HEK293 (cell line): ENCODE results near the gene LSP1.

ENCODE experiments used
- KLF9 ChIP-seq: fragments of 450-650 bp; formaldehyde crosslinking; IDR thresholded peaks from 2 replicates; pipeline ENCODE4 v1.5.1; 2016; ENCODE audit warnings: missing biosample characterization, missing genetic modification characterization, low read depth
- YY1 ChIP-seq: fragments of 450-650 bp; formaldehyde crosslinking; IDR thresholded peaks from 2 replicates; pipeline ENCODE4 v1.5.1; 2018; ENCODE audit warnings: missing biosample characterization, missing genetic modification characterization
- ZNF23 ChIP-seq: fragments of 450-650 bp; formaldehyde crosslinking; IDR thresholded peaks from 2 replicates; pipeline ENCODE4 v1.5.1; 2016; ENCODE audit warnings: missing biosample characterization, missing genetic modification characterization, borderline replicate concordance
- ZNF544 ChIP-seq: fragments of 450-650 bp; formaldehyde crosslinking; IDR thresholded peaks from 2 replicates; pipeline ENCODE4 v1.5.0; 2017; ENCODE audit warnings: missing biosample characterization, missing genetic modification characterization
- ZNF549 ChIP-seq: fragments of 450-650 bp; IDR thresholded peaks from 2 replicates; pipeline ENCODE4 v1.5.1; 2018; ENCODE audit warnings: missing biosample characterization, missing genetic modification characterization, mild to moderate bottlenecking, inconsistent platforms, moderate library complexity
- ZSCAN5A ChIP-seq: fragments of 450-650 bp; formaldehyde crosslinking; IDR thresholded peaks from 2 replicates; pipeline ENCODE4 v1.5.1; 2016; ENCODE audit warnings: missing biosample characterization, missing genetic modification characterization
- TF ChIP-seq, protein P1 (sequence below): fragments of 450-650 bp; formaldehyde crosslinking; IDR thresholded peaks from 2 replicates; pipeline ENCODE4 v1.5.1; 2016; ENCODE audit warnings: missing biosample characterization, missing genetic modification characterization
- TF ChIP-seq, protein P2 (sequence below): fragments of 450-650 bp; formaldehyde crosslinking; IDR thresholded peaks from 2 replicates; pipeline ENCODE4 v1.5.1; 2016; ENCODE audit warnings: missing biosample characterization, missing genetic modification characterization

DNA sequence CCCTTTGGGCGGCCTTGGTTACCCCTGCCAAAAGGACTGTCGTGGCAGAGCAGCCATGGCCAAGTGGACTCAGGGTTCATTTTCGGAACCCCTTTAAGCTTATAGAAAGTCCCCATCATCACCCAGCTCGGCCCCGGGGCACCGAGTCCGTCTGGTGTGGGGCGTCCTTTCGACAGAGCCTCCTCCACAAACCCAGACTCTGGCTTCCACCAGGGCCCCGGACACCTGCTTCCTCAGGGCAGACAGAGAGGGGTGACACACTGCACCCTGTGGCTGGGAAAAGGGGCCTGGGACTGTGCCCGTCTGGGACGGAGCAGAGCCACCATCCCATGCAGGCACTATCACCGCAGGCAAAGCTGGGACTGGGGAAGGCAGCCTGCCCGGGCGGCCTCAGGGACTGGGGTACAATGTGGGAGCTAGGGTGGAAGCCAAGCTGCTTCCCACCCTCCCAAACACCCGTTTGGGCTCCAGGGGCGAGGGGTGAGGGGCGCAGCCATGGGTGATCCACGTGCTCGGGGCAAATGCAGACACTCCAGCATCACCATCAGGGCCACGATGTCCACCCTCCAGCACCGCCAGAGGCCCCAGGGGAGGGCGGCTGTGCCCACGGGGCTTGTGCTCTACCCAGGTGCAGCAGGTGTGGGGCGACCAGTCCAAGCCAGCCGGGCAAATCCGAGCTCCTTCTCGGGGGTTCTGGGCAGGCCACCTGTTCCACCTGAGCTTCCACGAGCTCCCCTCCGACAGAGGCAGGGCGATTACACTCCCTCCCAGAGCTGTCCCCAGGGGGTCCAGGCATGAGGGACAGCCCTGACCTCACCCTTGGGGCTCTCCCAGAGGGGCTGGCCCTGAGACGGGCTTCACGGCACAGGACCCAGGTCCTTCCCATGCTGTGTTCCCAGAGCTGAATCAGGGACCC is 82.5 kb downstream of the LSP1 start:
- no peak for TF ChIP-seq ZNF544 (tag by site-specific recombination)
- TF ChIP-seq, protein P1, sequence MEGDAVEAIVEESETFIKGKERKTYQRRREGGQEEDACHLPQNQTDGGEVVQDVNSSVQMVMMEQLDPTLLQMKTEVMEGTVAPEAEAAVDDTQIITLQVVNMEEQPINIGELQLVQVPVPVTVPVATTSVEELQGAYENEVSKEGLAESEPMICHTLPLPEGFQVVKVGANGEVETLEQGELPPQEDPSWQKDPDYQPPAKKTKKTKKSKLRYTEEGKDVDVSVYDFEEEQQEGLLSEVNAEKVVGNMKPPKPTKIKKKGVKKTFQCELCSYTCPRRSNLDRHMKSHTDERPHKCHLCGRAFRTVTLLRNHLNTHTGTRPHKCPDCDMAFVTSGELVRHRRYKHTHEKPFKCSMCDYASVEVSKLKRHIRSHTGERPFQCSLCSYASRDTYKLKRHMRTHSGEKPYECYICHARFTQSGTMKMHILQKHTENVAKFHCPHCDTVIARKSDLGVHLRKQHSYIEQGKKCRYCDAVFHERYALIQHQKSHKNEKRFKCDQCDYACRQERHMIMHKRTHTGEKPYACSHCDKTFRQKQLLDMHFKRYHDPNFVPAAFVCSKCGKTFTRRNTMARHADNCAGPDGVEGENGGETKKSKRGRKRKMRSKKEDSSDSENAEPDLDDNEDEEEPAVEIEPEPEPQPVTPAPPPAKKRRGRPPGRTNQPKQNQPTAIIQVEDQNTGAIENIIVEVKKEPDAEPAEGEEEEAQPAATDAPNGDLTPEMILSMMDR (tag by site-specific recombination): no peak
- TF ChIP-seq, protein P2, sequence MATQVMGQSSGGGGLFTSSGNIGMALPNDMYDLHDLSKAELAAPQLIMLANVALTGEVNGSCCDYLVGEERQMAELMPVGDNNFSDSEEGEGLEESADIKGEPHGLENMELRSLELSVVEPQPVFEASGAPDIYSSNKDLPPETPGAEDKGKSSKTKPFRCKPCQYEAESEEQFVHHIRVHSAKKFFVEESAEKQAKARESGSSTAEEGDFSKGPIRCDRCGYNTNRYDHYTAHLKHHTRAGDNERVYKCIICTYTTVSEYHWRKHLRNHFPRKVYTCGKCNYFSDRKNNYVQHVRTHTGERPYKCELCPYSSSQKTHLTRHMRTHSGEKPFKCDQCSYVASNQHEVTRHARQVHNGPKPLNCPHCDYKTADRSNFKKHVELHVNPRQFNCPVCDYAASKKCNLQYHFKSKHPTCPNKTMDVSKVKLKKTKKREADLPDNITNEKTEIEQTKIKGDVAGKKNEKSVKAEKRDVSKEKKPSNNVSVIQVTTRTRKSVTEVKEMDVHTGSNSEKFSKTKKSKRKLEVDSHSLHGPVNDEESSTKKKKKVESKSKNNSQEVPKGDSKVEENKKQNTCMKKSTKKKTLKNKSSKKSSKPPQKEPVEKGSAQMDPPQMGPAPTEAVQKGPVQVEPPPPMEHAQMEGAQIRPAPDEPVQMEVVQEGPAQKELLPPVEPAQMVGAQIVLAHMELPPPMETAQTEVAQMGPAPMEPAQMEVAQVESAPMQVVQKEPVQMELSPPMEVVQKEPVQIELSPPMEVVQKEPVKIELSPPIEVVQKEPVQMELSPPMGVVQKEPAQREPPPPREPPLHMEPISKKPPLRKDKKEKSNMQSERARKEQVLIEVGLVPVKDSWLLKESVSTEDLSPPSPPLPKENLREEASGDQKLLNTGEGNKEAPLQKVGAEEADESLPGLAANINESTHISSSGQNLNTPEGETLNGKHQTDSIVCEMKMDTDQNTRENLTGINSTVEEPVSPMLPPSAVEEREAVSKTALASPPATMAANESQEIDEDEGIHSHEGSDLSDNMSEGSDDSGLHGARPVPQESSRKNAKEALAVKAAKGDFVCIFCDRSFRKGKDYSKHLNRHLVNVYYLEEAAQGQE (tag by site-specific recombination): no peak
- TF ChIP-seq YY1 (tag by site-specific recombination): no peak
- TF ChIP-seq ZSCAN5A: no peak
- TF ChIP-seq KLF9 (tag by site-specific recombination): no peak
- TF ChIP-seq ZNF23: no peak
- TF ChIP-seq ZNF549: no peak
